ENCODE results near the gene REEP2.

- no peak for TF ChIP-seq CTCF (conservative IDR thresholded peaks at IDR 0.05; ENCODE audit: low read depth in 2 of 2)
- TF ChIP-seq EZH2phosphoT487 (IDR thresholded peaks at IDR 0.05; ENCODE audit: unreplicated experiment): no peak
- no peak for TF ChIP-seq REST (IDR thresholded peaks at IDR 0.05; ENCODE audit: unreplicated experiment)
- no peak for TF ChIP-seq POLR2AphosphoS5 (IDR thresholded peaks at IDR 0.05; ENCODE audit: low read depth)
- TF ChIP-seq CREB1 (CRISPR knock-in tag; IDR thresholded peaks at IDR 0.05; ENCODE audit: low read depth): no peak
- no peak for TF ChIP-seq ZNF462 (CRISPR knock-in tag; IDR thresholded peaks at IDR 0.05)
- no peak for TF ChIP-seq EZH2 (IDR thresholded peaks at IDR 0.05; ENCODE audit: low read depth, unreplicated experiment)
- TF ChIP-seq ZNF331 (CRISPR knock-in tag; IDR thresholded peaks at IDR 0.05; ENCODE audit: low read depth): no peak
- no peak for TF ChIP-seq JUNB (IDR thresholded peaks at IDR 0.05; ENCODE audit: unreplicated experiment)
- TF ChIP-seq ZNF114 (CRISPR knock-in tag; IDR thresholded peaks at IDR 0.05): no peak
- no peak for TF ChIP-seq STAT1 (IDR thresholded peaks at IDR 0.05; ENCODE audit: unreplicated experiment)
- no peak for TF ChIP-seq NANOG (IDR thresholded peaks at IDR 0.05; ENCODE audit: borderline replicate concordance)
- no peak for TF ChIP-seq ETS1 (IDR thresholded peaks at IDR 0.05)
Measured at GRCh38 chr5:138495351-138495750, 56.5 kb downstream of the REEP2 start.

Measured in GM23338 (cell line).